Suprapubic skin (tissue), 4 donors: ENCODE results near the gene SLC25A4.

Experiments
- CTCF ChIP-seq, 2 donors: fragments of 200-600 bp in 1 of 2; fragments of 450-650 bp in 1 of 2; sonication (generic) in 1 of 2; IDR thresholded peaks; one replicate each; pipeline ENCODE4 v1.5.1; 2016 to 2019; ENCODE audit warnings: antibody characterized with exemption in 2 of 2, mild to moderate bottlenecking in 1 of 2, moderate library complexity in 1 of 2
- EP300 ChIP-seq: sonication (generic); formaldehyde crosslinking; IDR thresholded peaks from one replicate; pipeline ENCODE4 v1.6.1; 2017; ENCODE audit warnings: antibody characterized with exemption
- POLR2A ChIP-seq, 2 donors: fragments of 450-650 bp; IDR thresholded peaks; one replicate each; pipeline ENCODE4 v1.6.1; 2017; ENCODE audit warnings: antibody characterized with exemption in 2 of 2, mild to moderate bottlenecking in 2 of 2, moderate library complexity in 2 of 2
- POLR2AphosphoS5 ChIP-seq, 3 donors: sonication (generic); formaldehyde crosslinking; IDR thresholded peaks; one replicate each; pipeline ENCODE4 v1.6.1; 2017; ENCODE audit warnings: antibody characterized with exemption in 3 of 3

GRCh38 chr4:185138161-185138560 is 4.9 kb upstream of the SLC25A4 start:
- TF ChIP-seq EP300 (no peak), CTCF (IDR thresholded peaks at IDR 0.05) (no peak), POLR2A (IDR thresholded peaks at IDR 0.05) (no peak), POLR2AphosphoS5 (IDR thresholded peaks at IDR 0.05) (no peak)
